HG03159 (cell line): ENCODE measurements around the gene TRAFD1.
"Not testable (repeated sequence)": the region's sequence is repeated elsewhere in the genome, so short reads cannot be mapped to it uniquely, and the experiment has no call there.

Source experiments
- ATAC-seq: cut with Tn5 transposase; IDR thresholded peaks from one replicate; pipeline ENCODE4 v1.9.1; 2021; ENCODE audit warnings: mild to moderate bottlenecking, moderate library complexity; ENCODE audit not compliant: unreplicated experiment

The TRAFD1 gene

DNA sequence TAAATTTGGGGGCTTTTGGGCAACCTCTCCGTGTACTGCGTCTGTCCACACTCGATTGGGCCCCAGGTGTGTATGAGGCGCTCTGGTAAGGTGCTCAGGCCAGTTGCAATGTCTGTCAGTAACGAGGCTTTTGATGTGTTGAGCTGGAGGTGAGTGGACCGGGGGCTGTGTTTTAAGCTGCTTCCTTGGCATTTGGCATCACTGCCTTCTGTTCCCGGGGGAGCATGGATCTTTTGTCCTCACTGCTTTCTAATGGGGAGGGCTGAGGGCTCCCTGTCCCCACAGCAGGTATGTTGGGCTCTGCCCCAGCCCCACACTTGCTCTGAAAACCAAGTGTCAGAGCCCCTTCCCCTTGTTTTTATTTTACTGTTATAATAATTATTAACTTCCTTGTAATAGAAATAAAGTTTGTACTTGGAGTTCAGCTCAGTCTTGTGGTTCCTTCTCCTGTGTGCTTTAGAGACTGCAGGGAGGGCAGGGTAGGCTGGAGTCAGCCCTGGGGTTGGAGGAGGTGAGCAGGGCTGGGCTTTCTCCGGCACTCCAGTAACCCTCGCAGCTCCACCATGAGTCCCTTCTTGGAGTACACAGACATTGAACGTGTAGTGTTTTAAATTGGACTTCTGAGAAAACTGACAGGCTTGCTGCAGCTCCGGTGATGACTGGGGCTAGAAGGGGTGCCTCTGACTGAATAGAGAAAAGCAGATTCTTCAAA is 28.0 kb downstream of the TRAFD1 start:
- ATAC-seq: no peak

DNA sequence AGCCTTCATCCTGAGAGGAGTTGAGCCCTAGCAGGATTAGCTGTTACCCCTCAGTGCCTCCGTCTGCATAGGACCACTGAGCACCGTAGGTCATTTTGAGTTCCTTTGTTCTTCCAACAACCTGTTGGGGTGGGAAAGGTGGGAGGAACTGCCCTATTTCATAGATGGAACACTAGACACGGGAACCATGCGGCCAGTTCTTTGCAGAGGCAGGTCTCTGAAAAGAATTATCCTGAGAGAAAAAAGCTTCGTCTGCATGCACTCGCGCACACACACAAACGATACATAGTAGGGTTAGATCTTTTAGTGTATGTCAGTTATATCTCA is 28.5 kb downstream of the TRAFD1 start:
- ATAC-seq: no peak

DNA sequence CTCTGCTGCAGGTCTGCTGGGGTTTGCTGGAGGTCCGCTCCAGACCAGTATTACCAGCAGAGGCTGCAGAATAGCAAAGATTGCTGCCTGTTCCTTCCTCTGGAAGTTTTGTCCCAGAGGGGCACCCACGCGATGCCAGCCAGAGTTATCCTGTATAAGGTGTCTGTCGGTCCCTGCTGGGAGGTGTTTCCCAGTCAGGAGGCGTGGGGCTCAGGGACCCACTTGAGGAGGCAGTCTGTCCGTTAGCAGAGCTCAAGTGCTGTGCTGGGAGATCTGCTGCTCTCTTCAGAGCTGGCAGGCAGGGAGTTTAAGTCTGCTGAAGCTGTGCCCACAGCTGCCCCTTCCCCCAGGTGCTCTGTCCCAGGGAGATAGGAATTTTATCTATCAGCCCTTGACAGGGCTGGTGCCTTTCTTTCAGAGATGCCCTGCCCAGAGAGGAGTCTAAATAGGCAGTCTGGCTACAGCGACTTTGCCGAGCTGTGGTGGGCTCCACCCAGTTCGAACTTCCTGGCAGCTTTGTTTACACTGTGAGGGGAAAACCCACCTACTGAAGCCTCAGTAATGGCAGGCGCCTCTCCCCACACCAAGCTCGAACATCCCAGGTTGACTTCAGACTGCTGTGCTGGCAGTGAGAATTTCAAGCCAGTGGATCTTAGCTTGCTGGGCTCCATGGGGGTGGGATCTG is 33.2 kb downstream of the TRAFD1 start:
- ATAC-seq: not testable (repeated sequence)

DNA sequence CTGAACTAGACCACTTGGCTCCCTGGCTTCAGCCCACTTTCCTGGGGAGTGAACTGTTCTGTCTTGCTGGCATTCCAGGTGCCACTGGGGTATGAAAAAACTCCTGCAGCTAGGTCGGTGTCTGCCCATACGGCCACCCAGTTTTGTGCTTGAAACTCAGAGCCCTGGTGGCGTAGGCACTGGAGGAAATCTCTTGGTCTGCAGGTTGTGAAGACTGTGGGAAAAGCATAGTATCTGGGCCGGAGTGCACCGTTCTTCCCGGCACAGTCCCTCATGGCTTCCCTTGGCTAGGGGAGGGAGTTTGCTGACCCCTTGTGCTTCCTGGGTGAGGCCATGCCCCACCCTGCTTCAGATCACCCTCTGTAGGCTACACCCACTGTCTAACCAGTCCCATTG is 33.8 kb downstream of the TRAFD1 start:
- no peak for ATAC-seq

DNA sequence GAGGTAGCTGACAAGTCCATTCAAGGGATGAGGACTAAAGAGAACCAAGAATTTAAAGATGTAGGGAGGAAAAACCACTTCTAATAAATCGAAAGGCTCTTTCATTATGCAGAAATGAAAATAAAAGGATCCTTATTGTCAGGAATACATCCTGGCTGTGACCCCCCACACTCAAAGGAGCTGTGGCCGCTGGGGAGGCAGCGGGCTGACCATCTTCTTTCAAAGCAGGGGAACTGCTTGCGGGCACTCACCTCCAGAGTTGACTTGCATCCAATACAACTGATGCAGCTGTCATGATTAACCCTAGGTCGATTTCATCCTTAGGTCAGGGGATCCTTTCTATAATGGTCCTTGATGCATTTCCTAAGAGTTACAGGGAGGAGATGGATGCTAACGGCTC is 35.3 kb downstream of the TRAFD1 start:
- no peak for ATAC-seq

DNA sequence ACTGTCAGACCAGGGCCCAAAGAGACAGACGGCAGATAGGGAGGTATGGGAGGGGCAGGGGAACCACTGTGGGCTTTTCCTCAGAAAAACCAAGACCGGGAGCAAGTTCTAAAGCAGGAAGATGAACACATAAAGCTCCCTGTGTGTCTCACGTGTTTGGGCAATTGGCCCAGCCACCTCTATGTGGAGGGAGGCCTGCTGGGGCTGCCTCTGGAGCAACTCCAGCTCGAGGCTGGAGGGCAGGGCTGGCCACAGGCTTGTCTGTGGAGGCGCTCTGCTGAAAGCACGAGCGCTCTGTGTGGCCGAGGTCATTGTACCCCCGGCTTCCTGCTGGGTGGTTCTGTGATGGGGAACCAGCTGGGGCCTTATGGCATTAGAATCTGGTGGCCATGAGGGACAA is 36.4 kb downstream of the TRAFD1 start:
- no peak for ATAC-seq

DNA sequence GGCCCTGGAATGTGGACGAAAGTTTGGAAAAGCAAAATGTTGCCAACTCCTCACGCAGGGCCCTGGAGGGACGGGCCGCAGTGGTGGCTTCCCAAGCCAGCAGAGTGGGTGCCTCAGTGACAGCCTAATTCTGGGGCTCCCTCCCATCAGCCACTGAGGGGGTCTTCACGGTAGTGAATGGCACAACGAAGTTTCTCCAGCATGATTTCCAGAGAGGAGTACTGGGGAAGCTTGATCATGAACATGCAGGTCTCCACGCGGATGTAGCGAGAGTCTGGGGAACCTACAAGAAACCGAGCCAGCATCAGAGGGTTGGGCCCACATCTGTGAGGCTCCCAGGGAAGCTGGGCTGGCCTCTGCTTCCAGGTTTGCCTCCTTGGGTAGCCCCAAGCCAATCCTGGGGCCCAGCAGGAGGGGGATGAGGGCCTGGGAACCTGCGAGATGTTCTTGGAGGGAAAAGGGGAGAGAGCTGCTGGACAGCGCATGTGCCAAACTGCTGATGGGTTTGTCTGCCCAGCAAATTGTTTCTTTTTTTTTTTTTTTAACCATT is 37.0 kb downstream of the TRAFD1 start:
- no peak for ATAC-seq

DNA sequence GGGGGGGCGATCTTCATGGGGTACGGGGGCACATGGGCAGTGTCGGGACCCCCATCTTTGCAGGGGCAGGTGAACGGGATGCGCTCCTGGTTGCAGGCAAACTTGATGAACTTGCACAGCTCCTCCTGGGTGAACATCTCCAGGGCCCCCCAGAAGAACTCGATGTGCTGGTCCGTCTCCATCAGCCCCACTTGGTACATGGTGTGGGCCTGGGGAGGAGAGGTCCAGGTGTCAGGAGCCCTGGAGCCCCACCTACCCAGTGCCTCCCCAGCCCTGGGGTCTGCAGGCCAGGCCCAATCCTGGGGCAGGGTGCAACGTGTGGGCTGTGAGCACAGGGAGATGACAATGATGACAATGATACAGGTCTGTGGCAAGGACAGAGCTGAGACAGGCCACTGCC is 37.7 kb downstream of the TRAFD1 start:
- ATAC-seq: no peak

DNA sequence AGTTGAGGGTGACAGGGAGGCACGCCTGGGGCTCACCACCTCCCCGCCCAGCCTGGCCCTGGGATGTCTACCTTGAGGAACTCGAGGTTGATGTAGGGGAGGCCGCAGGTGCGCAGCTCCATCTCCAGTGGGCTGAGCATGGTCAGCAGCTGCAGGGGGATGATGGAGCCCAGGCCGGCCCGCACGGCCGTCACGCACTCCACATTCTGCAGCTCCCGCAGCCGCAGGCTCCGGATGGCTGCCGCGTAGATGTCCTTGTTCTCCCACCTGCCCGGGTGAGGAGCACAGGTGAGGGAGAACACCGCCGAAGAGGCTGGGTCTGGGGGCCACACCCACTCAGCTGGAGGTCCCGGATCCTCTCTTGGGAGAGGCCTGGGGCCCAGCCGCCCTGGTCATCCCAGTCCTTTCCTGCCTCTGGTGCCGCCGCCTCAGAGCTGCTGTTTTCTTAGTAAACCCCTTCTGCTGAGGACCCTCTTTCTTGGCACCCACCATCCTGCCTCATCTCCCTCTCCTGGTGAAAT is 38.2 kb downstream of the TRAFD1 start:
- ATAC-seq: no peak

DNA sequence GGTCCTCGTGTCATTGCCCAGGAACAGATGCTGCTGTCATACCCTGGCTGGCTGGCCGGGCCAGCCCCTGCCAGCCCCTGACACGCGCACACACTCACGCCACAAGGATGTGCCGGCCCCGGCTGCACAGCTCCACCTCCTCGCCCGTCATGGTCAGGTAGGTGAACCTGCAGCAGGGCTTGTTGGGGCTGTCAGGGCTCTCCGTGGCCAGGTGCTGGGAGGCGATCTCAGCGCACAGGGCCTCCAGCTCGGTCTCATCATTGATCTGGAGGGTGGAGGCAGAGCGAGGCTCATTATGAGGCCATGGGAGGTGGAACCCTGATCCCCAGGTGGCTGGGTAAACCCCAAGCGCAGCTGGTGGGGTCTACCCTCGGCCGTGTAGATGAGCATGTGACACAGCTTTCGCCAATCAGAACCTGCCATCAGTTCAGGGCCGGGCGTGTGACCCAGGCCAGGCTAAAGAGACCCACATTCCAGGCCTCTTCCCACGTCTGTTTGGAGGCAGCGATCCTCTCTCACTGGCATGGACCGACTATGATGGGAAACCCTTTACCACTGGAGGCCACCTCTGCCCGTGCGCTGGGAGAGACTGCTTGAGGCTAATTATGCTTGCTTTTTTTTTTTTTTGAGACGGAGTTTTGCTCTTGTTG is 38.8 kb downstream of the TRAFD1 start:
- ATAC-seq: no peak

DNA sequence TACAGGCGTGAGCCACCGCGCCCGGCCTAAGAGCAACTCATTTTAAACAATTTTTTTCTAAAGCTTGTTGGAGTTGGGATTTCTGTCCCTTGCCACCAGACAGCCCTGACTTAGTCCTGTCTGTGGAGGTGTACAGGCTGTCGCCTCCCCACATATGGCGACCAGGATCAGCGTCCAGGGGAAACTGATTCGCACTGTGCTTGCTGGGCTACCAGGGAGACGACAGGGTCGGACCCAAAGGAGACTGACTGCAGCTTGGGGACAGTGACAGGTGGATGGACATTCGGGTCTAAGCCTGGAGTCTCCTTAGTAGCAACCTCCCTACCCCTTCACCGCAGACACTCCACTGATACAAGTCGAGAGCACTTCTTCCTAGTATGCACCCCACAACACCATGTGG is 40.3 kb downstream of the TRAFD1 start:
- no peak for ATAC-seq

DNA sequence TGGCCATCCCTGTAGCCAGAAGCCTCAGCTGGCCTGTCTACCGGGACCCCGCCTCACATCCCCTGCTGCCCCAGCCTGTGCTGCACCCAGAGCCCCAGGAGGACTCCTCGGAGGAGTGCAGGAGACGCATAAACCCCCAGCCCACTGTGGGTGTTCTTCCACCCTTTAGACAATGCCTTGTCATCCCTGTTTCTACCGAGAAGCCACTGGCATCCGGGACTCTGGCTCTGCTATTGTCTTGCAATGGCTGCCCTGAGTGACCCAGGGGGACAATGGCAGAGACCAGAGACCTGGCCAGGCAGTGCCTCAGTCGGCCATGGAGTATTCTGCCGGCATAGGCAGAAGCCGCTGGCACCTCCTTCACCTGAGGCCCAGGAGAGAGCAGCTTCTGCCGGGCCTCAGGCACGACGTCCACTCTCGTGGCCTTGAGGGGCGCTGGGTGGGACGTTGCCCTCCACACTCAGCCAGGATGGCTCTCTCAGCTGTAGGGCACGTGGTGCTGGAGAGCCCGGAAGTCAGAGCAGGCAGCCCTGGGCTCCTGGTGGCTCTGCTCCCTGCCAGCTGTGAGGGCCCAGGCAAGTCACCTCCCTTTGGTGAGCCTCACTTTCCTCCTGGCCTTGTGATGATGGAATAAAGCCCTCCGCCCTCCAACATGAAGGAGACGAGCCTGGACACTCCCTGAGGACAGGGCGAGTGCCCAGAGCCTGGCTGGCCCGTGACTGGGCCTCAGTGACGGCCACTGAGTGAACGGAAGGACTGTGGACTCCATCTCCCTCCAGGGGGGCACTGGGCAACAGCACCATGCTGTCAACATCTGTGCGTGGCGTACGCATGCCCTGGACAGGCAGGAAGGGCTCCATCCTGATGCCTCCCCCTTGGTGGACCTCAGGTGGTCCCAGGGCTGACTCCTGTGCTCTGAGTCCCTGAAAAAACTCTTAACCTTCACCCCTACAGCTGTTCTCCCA is 41.0 kb downstream of the TRAFD1 start:
- no peak for ATAC-seq

DNA sequence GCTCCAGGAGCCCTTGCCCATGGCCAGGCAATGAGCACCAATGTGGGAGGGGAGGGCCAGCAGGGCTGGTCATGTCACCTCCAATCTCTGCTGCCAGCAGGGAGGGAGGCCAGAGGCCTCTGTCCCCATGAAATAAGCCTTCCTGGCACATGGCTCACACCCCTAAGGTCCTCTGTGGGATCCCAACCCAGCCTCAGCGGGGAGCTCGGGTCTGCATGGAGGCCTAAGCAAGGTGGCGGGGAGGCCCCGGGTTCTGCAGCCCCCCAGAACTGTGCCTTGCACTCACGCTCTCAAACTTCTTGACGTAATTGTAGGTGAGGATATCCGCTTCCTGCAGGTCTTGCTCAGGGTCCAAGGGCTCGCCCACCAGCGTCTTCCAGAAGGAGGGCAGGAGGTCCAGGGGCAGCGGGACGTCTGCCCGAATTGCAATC is 41.7 kb downstream of the TRAFD1 start:
- ATAC-seq: no peak

DNA sequence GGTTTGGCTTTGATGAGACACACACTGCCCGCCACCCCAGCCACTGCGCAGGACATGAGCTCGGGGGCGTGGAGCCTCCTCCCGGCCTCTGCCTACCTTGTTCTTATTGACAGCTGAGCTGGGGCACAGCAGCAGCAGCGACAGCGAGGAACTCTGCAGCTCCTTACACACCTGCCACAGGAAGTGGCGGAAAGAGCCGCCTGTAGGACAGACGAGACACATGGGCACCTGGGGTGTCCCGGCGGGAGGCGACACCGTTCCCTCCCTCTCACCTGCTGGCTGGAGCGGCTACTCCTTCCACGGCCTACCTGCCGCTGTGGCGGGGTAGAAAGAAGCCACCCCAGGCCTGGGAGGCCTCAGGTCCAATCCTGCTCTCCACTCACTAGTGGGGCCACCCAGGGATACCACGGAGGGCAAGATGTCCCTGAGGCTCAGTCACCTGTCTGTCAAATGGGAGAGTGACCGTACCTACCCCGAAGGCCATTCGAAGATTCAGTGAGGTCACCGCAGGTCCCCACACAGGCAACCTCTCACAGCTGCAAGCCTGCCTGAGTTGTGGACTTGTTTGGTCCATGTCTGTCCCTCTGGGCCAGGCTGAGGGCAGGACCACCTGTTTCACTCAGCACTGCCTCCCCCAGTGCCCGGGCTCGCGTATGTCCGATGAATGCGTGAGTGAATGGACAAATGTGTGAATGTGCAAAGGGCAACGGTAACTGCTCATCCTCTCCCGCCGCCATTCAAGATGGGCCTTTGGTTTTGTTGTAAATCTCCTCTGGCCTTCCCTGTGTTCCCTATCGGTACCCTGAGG is 42.6 kb downstream of the TRAFD1 start:
- no peak for ATAC-seq

DNA sequence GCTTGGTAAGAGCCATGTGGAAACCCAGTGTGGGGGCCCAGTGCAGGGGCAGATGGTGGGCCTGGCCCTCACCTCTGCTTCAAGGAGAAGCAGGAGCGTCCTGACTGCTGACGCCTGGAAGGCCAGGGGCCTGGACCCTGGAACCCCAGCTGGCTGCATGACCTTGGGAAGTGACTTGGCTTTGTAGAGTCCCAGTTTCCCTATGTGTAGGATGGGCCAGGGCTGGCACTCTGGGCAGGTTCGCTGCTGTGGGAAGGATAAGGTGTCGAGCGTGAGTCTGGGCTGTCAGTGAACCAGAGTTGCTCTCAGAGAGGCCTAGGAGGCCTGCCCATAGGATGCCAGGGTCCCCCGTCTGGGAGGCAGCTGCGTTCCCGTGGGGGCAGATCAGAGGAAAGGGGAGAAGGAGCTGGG is 43.2 kb downstream of the TRAFD1 start:
- no peak for ATAC-seq

DNA sequence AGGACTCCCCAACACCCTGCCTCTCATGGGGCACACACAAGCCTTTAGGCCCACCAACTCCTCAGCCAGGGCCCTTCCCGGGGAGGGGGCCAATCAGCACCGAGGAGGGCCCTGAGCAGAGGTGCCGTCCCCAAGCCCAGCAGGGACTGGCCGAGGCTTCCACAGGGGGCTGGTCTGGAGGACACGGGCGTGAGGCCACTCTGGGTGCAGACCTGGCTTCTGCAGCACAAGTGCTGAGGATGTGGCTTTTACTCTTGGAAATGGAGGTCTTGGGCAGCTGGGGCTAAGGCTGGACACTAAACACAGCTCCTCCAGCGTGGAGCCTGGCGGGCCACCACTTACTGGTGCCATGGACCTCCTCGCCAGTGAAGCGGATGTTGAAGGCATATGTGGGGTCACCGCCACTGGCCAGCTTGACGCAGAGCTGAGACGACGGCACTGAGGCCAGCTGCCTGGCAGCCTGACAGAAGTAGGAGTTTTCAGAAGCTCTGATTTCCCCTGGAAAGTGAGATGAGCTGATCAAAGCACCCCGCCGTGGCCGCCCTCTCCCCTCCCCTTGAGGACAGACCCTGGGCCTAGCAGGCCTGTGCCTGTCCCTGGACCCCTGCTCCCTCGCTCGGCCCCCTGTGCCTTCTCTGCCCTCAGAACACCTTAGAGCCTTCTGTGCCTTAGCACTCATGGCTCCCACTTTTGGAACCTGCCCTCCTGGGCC is 44.0 kb downstream of the TRAFD1 start:
- ATAC-seq: no peak

DNA sequence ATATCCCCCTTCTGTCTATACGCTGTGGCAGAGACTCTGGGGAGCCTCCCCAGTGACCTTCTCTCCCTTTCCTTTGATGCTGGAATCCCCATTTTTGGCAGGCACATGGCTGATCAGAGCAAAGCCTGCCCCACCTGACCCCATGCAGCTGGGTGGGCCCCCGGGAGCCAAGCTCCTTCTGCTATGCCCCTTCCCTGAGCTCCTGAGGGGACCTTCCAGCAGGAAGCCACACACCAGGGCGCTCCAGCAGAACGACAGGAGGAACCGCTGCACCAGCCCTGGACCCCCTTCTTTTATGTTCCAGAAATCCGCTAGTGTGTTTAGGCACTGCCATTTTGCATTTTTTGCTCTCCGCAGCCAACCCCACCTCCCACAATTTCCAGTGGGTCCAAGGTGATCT is 44.6 kb downstream of the TRAFD1 start:
- no peak for ATAC-seq

DNA sequence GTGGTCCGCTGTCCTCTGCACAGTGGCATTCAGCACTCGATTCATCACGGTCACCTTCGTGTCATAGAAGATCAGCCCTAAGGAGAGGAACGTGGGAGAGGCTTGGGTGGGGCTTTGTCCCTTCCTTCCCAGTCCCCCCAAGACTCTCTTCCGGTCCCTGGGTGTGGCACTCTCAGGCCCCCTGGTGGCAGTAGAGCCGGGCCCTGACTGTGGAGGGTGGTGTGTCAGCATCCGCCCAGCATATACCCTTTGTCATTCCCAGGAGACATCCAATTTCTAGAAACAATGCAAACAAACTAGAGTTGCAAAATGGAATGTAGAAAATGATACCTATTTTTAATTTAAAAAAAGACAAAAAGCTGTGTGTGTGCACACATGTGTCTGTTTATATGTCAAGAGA is 45.0 kb downstream of the TRAFD1 start:
- no peak for ATAC-seq

DNA sequence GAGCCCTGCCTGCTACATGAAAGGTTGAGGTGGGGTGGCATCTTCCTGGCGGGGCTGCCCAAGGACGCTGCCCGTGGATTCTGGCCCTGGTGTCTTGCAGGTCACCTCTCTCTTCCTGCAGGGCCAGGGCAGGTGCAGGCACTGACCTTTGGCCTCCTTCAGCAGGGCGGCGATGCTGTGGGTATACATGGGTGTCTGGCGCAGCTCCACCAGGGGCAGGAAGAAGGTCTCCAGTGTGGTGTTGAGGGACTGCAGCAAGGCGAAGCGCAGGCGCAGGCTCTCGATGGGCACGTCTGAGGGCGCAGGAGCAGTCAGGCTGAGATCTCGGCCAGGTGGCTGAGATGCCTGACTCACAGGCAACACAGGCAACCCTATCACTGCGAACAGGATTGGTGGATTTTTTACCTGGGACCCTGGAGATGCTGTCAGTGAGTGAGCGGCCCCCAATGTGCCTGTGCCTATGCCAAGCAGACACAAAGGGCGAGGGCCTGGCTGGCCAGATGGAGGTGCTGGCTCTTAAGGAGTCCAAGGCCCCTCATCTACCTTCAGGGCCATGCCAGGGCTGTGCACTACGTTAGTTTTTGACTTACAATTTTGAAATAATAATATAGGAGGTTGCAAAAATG is 45.7 kb downstream of the TRAFD1 start:
- no peak for ATAC-seq
